Adipose tissue (tissue), 3 donors: ENCODE results near the gene CHP1. TPM values are rescaled to one million over a fixed set of nuclear protein-coding genes. Genes with fewer than 3 reads are reported as not detected.
"Not testable (repeated sequence)": the region's sequence is repeated elsewhere in the genome, so short reads cannot be mapped to it uniquely, and the experiment has no call there.

Experiments used
- H3K27ac ChIP-seq: one replicate; pipeline ENCODE4 v1.5.1; 2013; ENCODE audit warnings: low read depth, low read length
- WGBS, 3 donors: extraction: QIAGEN DNeasy Blood & Tissue Kit; methylation state at CpG; one replicate each; pipeline ENCODE4 v1.1.7; 2013; 5-methylcytosine and 5-hydroxymethylcytosine counted together
- polyA plus RNA-seq, 3 donors: library from polyadenylated mRNA; stranded (reverse); fragments of 200-250 nt; gene quantifications; one replicate each; pipeline ENCODE4 v1.2.3, GENCODE V29; 2013
- donor health status: healthy with polysubstance abuse.
- donor health status: Bipolar disorder and iron deficiency.
- donor health status: healthy.

CHP1 gene
- polyA plus RNA-seq, 3 donors, result 38.0 to 71.5 (median 51.8) TPM

- not testable (repeated sequence) for H3K27ac ChIP-seq
- WGBS, 3 donors, result 85 to 94% (median 93%) methylated on average over 8 of the region's 8 CpGs
Observed at GRCh38 chr15:41250745-41251144, 19.7 kb downstream of the CHP1 start.

- H3K27ac ChIP-seq, result no peak overlapping the region
- WGBS, 3 donors, result 98% methylated on average over 5 of the region's 5 CpGs
Observed at GRCh38 chr15:41251411-41251810, 20.3 kb downstream of the CHP1 start.

- WGBS, 3 donors, result 68 to 88% (median 74%) methylated on average over 4 of the region's 4 CpGs
- no peak overlapping the region for H3K27ac ChIP-seq
Observed at GRCh38 chr15:41254560-41254959, 23.5 kb downstream of the CHP1 start.

- H3K27ac ChIP-seq, result no peak overlapping the region
- WGBS, 3 donors, result 91 to 95% (median 92%) methylated on average over 3 of the region's 3 CpGs
Observed at GRCh38 chr15:41256103-41256502, 25.0 kb downstream of the CHP1 start.

GRCh38 chr15:41256577-41257038 is 25.5 kb downstream of the CHP1 start:
- 33 to 55% (median 52%) methylated on average over 5 of the region's 5 CpGs for WGBS, 3 donors
- H3K27ac ChIP-seq, result no peak overlapping the region

- H3K27ac ChIP-seq, result no peak overlapping the region
- WGBS, 3 donors, result 17 to 42% (median 27%) methylated on average over 3 of the region's 3 CpGs
Observed at GRCh38 chr15:41258750-41259471, 27.8 kb downstream of the CHP1 start.

GRCh38 chr15:41259546-41260189 is 28.6 kb downstream of the CHP1 start:
- H3K27ac ChIP-seq, result no peak overlapping the region
- WGBS, 3 donors, result 55 to 88% (median 76%) methylated on average over 12 of the region's 12 CpGs

- not testable (repeated sequence) for H3K27ac ChIP-seq
- 94 to 97% (median 95%) methylated on average over 7 of the region's 7 CpGs for WGBS, 3 donors
Observed at GRCh38 chr15:41260924-41261323, 29.9 kb downstream of the CHP1 start.

GRCh38 chr15:41262571-41262970 is 31.5 kb downstream of the CHP1 start:
- H3K27ac ChIP-seq, result no peak overlapping the region
- 91 to 97% (median 96%) methylated on average over 8 of the region's 8 CpGs for WGBS, 3 donors

- 55 to 77% (median 56%) methylated on average over 6 of the region's 6 CpGs for WGBS, 3 donors
- H3K27ac ChIP-seq, result no peak overlapping the region
Observed at GRCh38 chr15:41263891-41264351, 32.9 kb downstream of the CHP1 start.

GRCh38 chr15:41269887-41270286 is 38.8 kb downstream of the CHP1 start:
- 87 to 93% (median 91%) methylated on average over 2 of the region's 2 CpGs for WGBS, 3 donors
- H3K27ac ChIP-seq, result no peak overlapping the region

GRCh38 chr15:41276831-41277230 is 45.8 kb downstream of the CHP1 start:
- H3K27ac ChIP-seq, result no peak overlapping the region

GRCh38 chr15:41278319-41278718 is 47.3 kb downstream of the CHP1 start:
- H3K27ac ChIP-seq, result no peak overlapping the region
- WGBS, 3 donors, result 86 to 98% (median 92%) methylated on average over 2 to 3 of the region's 3 CpGs

- 82 to 88% (median 86%) methylated on average over 1 of the region's 1 CpG for WGBS, 3 donors
- no peak overlapping the region for H3K27ac ChIP-seq
Observed at GRCh38 chr15:41279535-41280283, 48.6 kb downstream of the CHP1 start.

- WGBS, 3 donors, result 87 to 98% (median 89%) methylated on average over 1 of the region's 1 CpG
Observed at GRCh38 chr15:41281236-41281635, 50.2 kb downstream of the CHP1 start.

GRCh38 chr15:41282436-41282835 is 51.4 kb downstream of the CHP1 start:
- WGBS, 3 donors, result 93 to 96% (median 94%) methylated on average over 10 of the region's 10 CpGs
- not testable (repeated sequence) for H3K27ac ChIP-seq

More at GRCh38 chr15:41281236-41281635, 50.2 kb downstream of the CHP1 start:
- no peak overlapping the region for H3K27ac ChIP-seq

- not testable (repeated sequence) for H3K27ac ChIP-seq
- 38 to 56% (median 51%) methylated on average over 19 of the region's 19 CpGs for WGBS, 3 donors
Observed at GRCh38 chr15:41282980-41283652, 52.0 kb downstream of the CHP1 start.

GRCh38 chr15:41283653-41284426 is 52.8 kb downstream of the CHP1 start:
- WGBS, 3 donors, result 0% methylated on average over 58 to 61 of the region's 61 CpGs
- H3K27ac ChIP-seq, result no peak overlapping the region
